D721Med (cell line): ENCODE measurements around the gene MGAT5.

Experiments
- DNase-seq: peaks from one replicate; pipeline ENCODE4 v3.0.0; 2011; ENCODE audit warnings: low spot score; ENCODE audit not compliant: insufficient read length
- FAIRE-seq: peaks from 2 replicates; lab custom pipeline; 2011; peaks lifted over from hg19 to GRCh38; lab: Jason Lieb, UNC
- TF ChIP-seq, protein P1 (sequence below): IDR thresholded peaks from 2 replicates; pipeline ENCODE4 v1.5.1; 2012; ENCODE audit warnings: mild to moderate bottlenecking, control low read depth; ENCODE audit not compliant: insufficient read depth; ENCODE audit errors: missing control alignments

Gene MGAT5

DNA sequence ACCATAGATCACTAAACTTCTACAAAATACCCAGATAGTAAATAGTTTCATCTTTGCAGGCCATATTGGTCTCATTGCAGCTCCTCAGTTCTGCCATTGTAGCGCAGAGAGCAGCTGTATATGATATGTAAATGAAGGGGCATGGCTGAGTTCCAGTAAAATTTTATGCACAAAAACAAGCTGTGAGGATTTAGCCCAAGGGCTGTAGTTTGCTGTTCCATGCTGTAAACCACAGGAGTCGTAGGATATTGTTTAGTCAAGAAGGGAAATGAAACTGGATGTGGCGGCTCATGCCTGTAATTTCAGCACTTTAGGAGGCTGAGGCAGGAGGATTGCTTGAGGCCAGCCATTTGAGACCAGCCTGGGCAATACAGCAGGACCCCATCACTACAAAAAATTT lies 83.0 kb downstream of the MGAT5 start:
- no peak for DNase-seq
- TF ChIP-seq, protein P1, sequence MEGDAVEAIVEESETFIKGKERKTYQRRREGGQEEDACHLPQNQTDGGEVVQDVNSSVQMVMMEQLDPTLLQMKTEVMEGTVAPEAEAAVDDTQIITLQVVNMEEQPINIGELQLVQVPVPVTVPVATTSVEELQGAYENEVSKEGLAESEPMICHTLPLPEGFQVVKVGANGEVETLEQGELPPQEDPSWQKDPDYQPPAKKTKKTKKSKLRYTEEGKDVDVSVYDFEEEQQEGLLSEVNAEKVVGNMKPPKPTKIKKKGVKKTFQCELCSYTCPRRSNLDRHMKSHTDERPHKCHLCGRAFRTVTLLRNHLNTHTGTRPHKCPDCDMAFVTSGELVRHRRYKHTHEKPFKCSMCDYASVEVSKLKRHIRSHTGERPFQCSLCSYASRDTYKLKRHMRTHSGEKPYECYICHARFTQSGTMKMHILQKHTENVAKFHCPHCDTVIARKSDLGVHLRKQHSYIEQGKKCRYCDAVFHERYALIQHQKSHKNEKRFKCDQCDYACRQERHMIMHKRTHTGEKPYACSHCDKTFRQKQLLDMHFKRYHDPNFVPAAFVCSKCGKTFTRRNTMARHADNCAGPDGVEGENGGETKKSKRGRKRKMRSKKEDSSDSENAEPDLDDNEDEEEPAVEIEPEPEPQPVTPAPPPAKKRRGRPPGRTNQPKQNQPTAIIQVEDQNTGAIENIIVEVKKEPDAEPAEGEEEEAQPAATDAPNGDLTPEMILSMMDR = no peak
- FAIRE-seq = no peak

DNA sequence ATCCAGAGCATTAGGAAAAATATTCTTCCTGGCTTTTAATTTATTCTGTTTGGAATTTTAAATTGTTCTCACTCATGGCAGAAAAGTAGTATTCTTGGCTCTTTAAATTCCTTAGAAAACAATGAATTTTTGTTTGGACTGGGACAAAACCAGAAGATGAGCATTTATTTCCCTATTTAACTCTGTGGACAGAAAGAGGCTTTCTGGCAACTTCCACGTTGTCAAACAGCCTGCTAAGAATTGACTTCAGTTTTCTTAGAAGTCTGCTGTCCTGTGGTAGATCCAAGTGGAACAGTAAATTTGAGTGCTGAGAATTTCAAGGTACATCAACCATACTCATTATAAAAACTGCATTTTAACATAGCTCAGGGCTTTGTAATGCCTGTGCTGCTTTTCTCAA lies 83.8 kb downstream of the MGAT5 start:
- DNase-seq = no peak
- TF ChIP-seq, protein P1 = no peak
- FAIRE-seq = no peak

DNA sequence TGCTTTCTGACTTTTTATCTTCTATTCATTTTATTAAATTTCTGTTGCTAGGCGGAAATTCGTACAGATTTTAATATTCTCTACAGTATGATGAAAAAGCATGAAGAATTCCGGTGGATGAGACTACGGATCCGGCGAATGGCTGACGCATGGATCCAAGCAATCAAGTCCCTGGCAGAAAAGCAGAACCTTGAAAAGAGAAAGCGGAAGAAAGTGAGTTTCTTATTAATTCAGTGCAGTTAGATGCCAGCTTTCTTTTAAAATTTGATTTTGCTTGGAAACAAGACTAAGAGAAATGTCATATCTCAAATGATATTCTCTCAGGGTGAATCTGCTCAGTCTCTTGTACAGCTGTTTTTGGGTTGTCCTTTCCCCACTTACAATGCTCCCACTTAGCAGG lies 84.3 kb downstream of the MGAT5 start:
- no peak for DNase-seq
- TF ChIP-seq, protein P1 = no peak
- FAIRE-seq = no peak

DNA sequence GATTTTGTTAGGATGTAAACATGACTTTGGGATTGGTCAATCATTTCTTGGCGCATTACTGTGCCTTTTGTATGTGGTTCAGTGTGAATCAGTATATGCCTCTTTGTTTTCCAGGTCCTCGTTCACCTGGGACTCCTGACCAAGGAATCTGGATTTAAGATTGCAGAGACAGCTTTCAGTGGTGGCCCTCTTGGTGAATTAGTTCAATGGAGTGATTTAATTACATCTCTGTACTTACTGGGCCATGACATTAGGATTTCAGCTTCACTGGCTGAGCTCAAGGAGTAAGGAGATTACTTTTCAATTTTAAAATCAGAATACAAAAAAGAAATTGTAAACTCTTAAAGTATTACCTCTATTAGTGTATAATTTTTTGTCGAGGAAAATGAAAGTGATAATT lies 87.6 kb downstream of the MGAT5 start:
- FAIRE-seq = no peak
- TF ChIP-seq, protein P1 = no peak
- no peak for DNase-seq

DNA sequence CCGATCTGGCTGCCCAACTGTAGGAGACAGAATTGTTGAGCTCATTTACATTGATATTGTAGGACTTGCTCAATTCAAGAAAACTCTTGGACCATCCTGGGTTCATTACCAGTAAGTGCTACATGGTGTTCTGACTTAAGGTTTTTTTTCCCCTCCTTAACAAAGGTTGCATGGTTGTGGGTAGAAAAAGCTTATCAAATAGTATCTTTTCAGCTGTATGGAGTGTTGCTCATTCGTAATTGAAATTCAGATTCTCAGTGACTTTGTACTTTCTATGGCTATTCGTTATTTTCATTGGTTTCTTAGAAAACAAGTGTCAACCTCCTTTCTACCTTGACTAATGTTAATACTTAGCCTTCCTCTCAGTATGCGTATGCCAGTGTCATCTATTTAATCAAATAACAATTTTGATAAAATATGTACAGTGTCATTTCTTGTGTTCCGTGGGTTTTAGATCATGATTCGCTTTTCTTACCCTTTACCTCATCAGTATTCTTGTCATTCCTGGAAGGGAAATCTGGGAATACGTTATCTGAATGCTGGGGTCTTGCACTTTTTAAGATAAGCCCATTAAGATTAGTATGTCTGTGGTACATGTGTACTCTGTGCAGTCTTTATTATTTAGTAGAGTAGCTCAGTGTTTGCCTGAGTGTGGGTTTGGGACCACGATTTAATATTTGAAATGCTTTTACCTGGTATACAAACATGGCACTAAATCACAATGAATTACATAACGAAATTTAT lies 91.3 kb downstream of the MGAT5 start:
- FAIRE-seq (peak; percentile 78), DNase-seq (no peak)
- TF ChIP-seq, protein P1 = no peak

DNA sequence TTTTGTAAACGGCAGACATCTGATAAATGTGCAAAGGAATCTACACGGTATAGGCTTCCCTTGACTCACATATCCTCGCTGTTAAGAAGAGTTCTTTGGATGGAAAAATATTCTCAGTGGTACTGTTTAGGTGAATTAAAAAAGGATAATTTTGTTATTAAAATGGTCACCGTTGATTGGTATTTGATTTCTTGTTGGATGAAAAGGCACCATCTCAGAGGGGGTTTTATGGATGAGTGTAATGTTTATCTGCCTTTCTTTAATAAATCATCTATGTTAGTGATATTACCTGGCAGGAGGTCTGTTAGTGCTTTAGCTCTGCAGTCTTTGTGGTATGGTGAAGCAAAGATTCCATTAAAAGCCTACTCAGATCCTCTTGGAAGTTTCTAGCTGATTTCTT lies 92.3 kb downstream of the MGAT5 start:
- DNase-seq = no peak
- TF ChIP-seq, protein P1 = no peak
- no peak for FAIRE-seq

DNA sequence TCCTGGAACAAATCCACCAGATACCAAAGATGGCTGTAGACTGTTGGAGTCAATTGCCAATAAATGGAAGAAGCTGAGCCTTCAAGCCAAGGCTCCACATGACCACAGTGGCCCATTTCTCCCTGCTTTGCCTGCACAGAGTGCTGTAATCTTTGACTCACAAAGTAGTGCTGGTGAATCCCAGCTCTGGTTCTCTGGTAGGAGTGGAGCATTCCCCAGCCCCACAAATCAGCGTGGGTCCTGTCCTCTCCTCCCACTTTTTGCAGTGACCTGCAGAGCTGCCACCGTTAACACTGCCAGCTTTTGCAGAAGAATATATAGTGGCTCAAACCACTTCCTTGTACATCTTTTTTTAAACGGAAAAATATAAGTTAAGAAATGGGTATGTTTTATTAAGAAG lies 93.9 kb downstream of the MGAT5 start:
- TF ChIP-seq, protein P1 = no peak
- DNase-seq = no peak
- FAIRE-seq = no peak
